Superior temporal gyrus (tissue), 1 donor: ENCODE measurements around the gene NAALAD2.

Experiments used
- DNase-seq: peaks from one replicate; pipeline ENCODE4 v3.0.0-alpha.2; 2016; ENCODE audit errors: extremely low spot score

The NAALAD2 gene

GRCh38 chr11:90241414-90241813 lies 107.0 kb downstream of the NAALAD2 start:
- DNase-seq, result no peak
